Prostate gland (tissue), 2 donors: Measurements from ENCODE around the gene LANCL3. TPM values are rescaled to one million over a fixed set of nuclear protein-coding genes. Genes with fewer than 3 reads are reported as not detected.

ENCODE experiments used
- DNase-seq: peaks from one replicate; pipeline ENCODE4 v3.0.0-alpha.2; 2019; ENCODE audit warnings: low spot score
- H3K27ac ChIP-seq, 2 donors: fragments of 200-600 bp; sonication (generic); 2 replicates each; pipeline ENCODE4 v1.5.1; 2017 to 2019
- H3K27me3 ChIP-seq: fragments of 200-600 bp; sonication (generic); replicated peaks from 2 replicates; pipeline ENCODE4 v1.5.1; 2019; ENCODE audit not compliant: insufficient read depth
- H3K36me3 ChIP-seq, 2 donors: fragments of 200-600 bp; sonication (generic); 1 replicate in 1 of 2; 2 replicates in 1 of 2; pipeline versions ENCODE4 v1.5.1 to v1.8.1; 2017 to 2019
- H3K4me1 ChIP-seq: fragments of 200-600 bp; sonication (generic); replicated peaks from 2 replicates; pipeline ENCODE4 v1.5.1; 2019
- H3K4me3 ChIP-seq, 2 donors: fragments of 200-600 bp; sonication (generic); 2 replicates each; pipeline ENCODE4 v1.5.1; 2017 to 2019
- H3K9me3 ChIP-seq: fragments of 200-600 bp; sonication (generic); 2 replicates; pipeline ENCODE4 v1.5.1; 2017
- POLR2A ChIP-seq: fragments of 450-650 bp; IDR thresholded peaks from one replicate; pipeline ENCODE4 v1.6.1; 2016; ENCODE audit warnings: antibody characterized with exemption, mild to moderate bottlenecking
- POLR2AphosphoS5 ChIP-seq: sonication (generic); formaldehyde crosslinking; IDR thresholded peaks from one replicate; pipeline ENCODE4 v1.6.1; 2017; ENCODE audit warnings: antibody characterized with exemption
- WGBS: methylation state at CpG from one replicate; pipeline ENCODE4 v1.1.5; 2018; 5-methylcytosine and 5-hydroxymethylcytosine counted together
- intact Hi-C: fragments of 100-400 bp; cut with DNase I; formaldehyde crosslinking; loops from one replicate; pipeline ENCODE4 v1.14.2; 2022
- total RNA-seq, 2 donors: library from RNA; depleted of rRNA; stranded (reverse); fragments of >200 nt; gene quantifications; one replicate each; pipeline ENCODE4 v1.1.0, GENCODE V29; 2016
- TF ChIP-seq, protein P1 (sequence below), 4 experiments: fragments of 200-600 bp in 2 of 4; fragments of 450-650 bp in 2 of 4; sonication (generic) in 2 of 4; IDR thresholded peaks; 1 replicate in 3 of 4; 2 replicates in 1 of 4; pipeline ENCODE4 v1.5.1; 2016 to 2019; ENCODE audit warnings: antibody characterized with exemption in 4 of 4, mild to moderate bottlenecking in 2 of 4, moderate library complexity in 2 of 4

The LANCL3 gene
- total RNA-seq, 2 donors from 2014 or later, result 0.74 to 1.2 TPM

- TF ChIP-seq, protein P1, sequence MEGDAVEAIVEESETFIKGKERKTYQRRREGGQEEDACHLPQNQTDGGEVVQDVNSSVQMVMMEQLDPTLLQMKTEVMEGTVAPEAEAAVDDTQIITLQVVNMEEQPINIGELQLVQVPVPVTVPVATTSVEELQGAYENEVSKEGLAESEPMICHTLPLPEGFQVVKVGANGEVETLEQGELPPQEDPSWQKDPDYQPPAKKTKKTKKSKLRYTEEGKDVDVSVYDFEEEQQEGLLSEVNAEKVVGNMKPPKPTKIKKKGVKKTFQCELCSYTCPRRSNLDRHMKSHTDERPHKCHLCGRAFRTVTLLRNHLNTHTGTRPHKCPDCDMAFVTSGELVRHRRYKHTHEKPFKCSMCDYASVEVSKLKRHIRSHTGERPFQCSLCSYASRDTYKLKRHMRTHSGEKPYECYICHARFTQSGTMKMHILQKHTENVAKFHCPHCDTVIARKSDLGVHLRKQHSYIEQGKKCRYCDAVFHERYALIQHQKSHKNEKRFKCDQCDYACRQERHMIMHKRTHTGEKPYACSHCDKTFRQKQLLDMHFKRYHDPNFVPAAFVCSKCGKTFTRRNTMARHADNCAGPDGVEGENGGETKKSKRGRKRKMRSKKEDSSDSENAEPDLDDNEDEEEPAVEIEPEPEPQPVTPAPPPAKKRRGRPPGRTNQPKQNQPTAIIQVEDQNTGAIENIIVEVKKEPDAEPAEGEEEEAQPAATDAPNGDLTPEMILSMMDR (IDR thresholded peaks at IDR 0.05), result no peak
- TF ChIP-seq POLR2A, result peak; percentile 13
- Histone ChIP-seq H3K27ac (peak within 1 kb of the TSS; percentile 47 to 72), H3K9me3 (no peaks in the 10 kb centered on the region), H3K36me3 (no peaks in the 10 kb centered on the region), H3K27me3 (no peaks in the 10 kb centered on the region), H3K4me3 (peak within 1 kb of the TSS; percentile 37 to 44), H3K4me1 (no peaks in the 10 kb centered on the region)
- intact Hi-C loops, result loop anchor here (5.0 kb wide), 1 partner anchor 162 kb away; the partner anchor contains the start of gene DYNLT3
- WGBS, result 5% methylated on average over 43 of the region's 100 CpGs
- DNase-seq, result peak; percentile 16
Observed at GRCh38 chrX:37685381-37686359, 114.2 kb downstream of the LANCL3 start, which contains the start of gene XK. TSS of gene XK (plus strand) at chrX:37685791. CDS start at chrX:37685962, 171 bp downstream.

DNA sequence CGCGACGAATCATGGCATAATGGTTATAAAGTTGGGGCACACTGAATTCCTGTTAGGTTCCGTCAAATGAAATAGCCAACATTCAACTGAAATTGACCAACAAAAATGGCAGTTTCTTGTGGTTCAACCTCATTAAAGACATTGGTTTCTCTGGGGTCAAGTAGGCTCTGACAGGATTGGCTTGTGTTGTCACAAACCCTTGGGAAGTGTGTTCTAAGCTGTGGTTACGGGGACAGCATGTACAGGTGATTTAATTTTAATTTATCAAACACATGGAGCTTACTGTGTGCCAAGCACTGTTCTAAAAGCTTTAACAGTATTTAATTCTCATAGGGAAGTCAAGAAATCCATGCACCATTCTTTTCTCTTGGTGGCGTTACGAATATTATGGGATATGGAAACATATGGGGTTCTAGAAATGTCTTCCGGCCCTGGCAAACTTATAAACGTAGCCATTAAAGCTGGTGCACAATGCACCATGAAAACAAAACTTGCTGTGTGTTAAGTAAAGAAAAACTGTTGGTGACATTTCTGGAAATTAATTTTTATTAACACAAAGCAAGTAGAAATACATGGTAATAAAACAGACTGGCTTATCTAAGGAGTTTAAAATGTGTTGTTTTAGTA lies 115.0 kb downstream of the LANCL3 start:
- no peak for DNase-seq
- no peaks in the 10 kb centered on the region for H3K36me3 ChIP-seq
- peak overlapping the region; percentile 37 to 44 for H3K4me3 ChIP-seq
- no peak for TF ChIP-seq POLR2AphosphoS5
- H3K4me1 ChIP-seq, result no peaks in the 10 kb centered on the region
- H3K27ac ChIP-seq, result peak overlapping the region in 1 of 2 donors; percentile 72
- intact Hi-C loops, result loop anchor here (5.0 kb wide), 1 partner anchor 161 kb away; the partner anchor contains the start of gene DYNLT3
- H3K27me3 ChIP-seq, result no peaks in the 10 kb centered on the region
- no peaks in the 10 kb centered on the region for H3K9me3 ChIP-seq
- WGBS, result 83% methylated on average over 6 of the region's 9 CpGs

- Histone ChIP-seq H3K27me3 (no peaks in the 10 kb centered on the region), H3K9me3 (no peaks in the 10 kb centered on the region), H3K27ac (no peak overlapping the region), H3K36me3 (no peaks in the 10 kb centered on the region), H3K4me1 (no peaks in the 10 kb centered on the region), H3K4me3 (no peak overlapping the region)
- intact Hi-C loops, result loop anchor here (5.0 kb wide), 1 partner anchor 160 kb away; the partner anchor contains the start of gene DYNLT3
- no peak for DNase-seq
- WGBS, result 75% methylated on average over 3 of the region's 3 CpGs
- TF ChIP-seq, protein P1 (IDR thresholded peaks at IDR 0.05), result no peak
- TF ChIP-seq POLR2AphosphoS5, result no peak
- no peak for TF ChIP-seq POLR2A
Observed at GRCh38 chrX:37686996-37687395, 115.5 kb downstream of the LANCL3 start.

DNA sequence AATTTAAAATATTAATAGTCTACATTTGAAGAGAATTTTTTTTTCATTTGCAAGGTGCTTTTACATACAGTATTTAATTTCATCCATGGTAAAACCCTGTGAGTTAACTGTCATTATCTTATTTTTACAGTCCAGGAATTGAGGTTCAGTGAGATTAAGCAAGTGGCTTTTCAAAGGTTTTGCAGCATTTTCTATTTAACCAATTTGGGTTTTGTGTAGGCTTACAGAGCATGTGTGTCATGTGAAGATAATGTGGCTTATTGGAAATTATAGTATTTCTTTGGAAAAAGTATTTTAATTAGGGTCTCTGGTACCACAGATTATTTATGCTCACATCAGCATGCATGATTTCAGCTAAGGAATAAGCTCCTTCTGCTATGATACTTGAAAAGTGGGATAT lies 118.7 kb downstream of the LANCL3 start:
- no peak overlapping the region for H3K4me3 ChIP-seq
- intact Hi-C loops, result no loop called here
- H3K27ac ChIP-seq, result no peak overlapping the region
- H3K9me3 ChIP-seq, result no peaks in the 10 kb centered on the region
- no peaks in the 10 kb centered on the region for H3K36me3 ChIP-seq
- DNase-seq, result no peak
- H3K4me1 ChIP-seq, result no peaks in the 10 kb centered on the region
- H3K27me3 ChIP-seq, result no peaks in the 10 kb centered on the region
- TF ChIP-seq POLR2A (no peak), POLR2AphosphoS5 (no peak)

- TF ChIP-seq, protein P1 (IDR thresholded peaks at IDR 0.05), result no peak
- TF ChIP-seq POLR2AphosphoS5, result no peak
- no peak for TF ChIP-seq POLR2A
Observed at GRCh38 chrX:37692918-37693317, 121.5 kb downstream of the LANCL3 start.

More at GRCh38 chrX:37692918-37693317, 121.5 kb downstream of the LANCL3 start:
- Histone ChIP-seq H3K27me3 (no peaks in the 10 kb centered on the region), H3K4me1 (no peaks in the 10 kb centered on the region), H3K4me3 (no peak overlapping the region), H3K36me3 (no peaks in the 10 kb centered on the region), H3K27ac (no peak overlapping the region), H3K9me3 (no peaks in the 10 kb centered on the region)
- intact Hi-C loops, result no loop called here
- DNase-seq, result no peak
- 56% methylated on average over 3 of the region's 3 CpGs for WGBS
